Measurements from ENCODE around the gene ZNF385D.

DNA sequence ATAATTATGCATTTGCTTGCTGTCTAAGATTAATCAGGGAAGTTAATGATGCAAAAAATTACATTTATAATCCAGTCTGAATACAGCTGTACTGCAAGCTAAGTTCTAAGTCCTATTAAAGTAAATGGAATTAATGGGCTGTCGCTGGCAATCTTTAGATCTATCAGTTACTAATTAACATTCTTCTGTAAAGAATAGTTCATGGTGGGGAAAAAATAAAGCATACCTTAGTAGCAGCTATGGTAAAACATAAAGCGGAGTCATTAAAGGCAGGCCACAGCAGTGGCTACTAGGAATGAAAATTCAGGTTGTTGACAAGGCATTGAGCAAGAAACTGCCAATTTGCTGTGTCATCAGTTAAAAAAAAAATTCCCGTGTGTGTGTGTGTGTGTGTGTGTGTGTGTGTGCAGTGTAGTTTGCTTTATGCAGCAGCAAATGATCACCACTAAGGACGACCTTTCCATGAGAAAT is 129.8 kb downstream of the ZNF385D start:
- no peak for TF ChIP-seq CTCF (conservative IDR thresholded peaks at IDR 0.05)
- no peak for TF ChIP-seq EZH2 (IDR thresholded peaks at IDR 0.05; ENCODE audit: low read depth)

Measured in PC-9 (cell line).